ENCODE results near the gene PBX3. TPM values are rescaled to one million over a fixed set of nuclear protein-coding genes. Genes with fewer than 3 reads are reported as not detected.

Gene PBX3
- total and polyA plus RNA-seq, 2 experiments from 2014 or later, result 133 to 134 TPM

- peak in 1 of 2 donors; percentile 21 for DNase-seq (ENCODE audit: low read depth in 1 of 2, low spot score in 1 of 2)
- no peaks in the 10 kb centered on the region for H3K27me3 ChIP-seq
- TF ChIP-seq, protein P1, sequence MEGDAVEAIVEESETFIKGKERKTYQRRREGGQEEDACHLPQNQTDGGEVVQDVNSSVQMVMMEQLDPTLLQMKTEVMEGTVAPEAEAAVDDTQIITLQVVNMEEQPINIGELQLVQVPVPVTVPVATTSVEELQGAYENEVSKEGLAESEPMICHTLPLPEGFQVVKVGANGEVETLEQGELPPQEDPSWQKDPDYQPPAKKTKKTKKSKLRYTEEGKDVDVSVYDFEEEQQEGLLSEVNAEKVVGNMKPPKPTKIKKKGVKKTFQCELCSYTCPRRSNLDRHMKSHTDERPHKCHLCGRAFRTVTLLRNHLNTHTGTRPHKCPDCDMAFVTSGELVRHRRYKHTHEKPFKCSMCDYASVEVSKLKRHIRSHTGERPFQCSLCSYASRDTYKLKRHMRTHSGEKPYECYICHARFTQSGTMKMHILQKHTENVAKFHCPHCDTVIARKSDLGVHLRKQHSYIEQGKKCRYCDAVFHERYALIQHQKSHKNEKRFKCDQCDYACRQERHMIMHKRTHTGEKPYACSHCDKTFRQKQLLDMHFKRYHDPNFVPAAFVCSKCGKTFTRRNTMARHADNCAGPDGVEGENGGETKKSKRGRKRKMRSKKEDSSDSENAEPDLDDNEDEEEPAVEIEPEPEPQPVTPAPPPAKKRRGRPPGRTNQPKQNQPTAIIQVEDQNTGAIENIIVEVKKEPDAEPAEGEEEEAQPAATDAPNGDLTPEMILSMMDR (IDR thresholded peaks at IDR 0.05; ENCODE audit: low read depth, low read length), result no peak
- no peak overlapping the region for H3K4me3 ChIP-seq
- no peaks in the 10 kb centered on the region for H3K36me3 ChIP-seq
- no peaks in the 10 kb centered on the region for H3K9me3 ChIP-seq (ENCODE audit: low read depth)
- H3K27ac ChIP-seq, result no peak overlapping the region
- H3K4me1 ChIP-seq (ENCODE audit: low read depth), result peaks cover 45% of the 10 kb centered on the region
These were observed 141.0 kb downstream of the PBX3 start for GRCh38 chr9:125888211-125888610.

DNA sequence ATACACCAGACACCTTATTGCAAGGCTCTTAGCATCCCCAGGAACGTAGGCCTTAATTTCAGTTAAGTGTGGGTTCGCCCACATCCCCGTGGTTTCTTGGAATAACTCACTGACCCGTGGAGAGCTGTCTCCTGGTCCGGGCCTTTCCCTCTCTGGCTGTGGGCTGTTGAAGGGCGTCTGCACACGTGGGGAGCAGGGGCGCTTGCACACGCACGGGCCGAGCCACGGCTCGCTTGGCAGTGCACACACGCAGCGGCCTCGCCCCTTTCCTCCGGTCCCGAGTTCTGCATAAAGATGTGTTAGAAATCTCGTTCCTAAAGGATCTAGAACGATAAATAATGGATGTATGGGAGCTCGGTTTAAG is 141.9 kb downstream of the PBX3 start:
- no peaks in the 10 kb centered on the region for H3K36me3 ChIP-seq
- H3K27me3 ChIP-seq, result no peaks in the 10 kb centered on the region
- TF ChIP-seq, protein P1 (IDR thresholded peaks at IDR 0.05; ENCODE audit: low read depth, low read length), result no peak
- H3K4me1 ChIP-seq (ENCODE audit: low read depth), result peaks cover 49% of the 10 kb centered on the region
- H3K9me3 ChIP-seq (ENCODE audit: low read depth), result no peaks in the 10 kb centered on the region
- H3K27ac ChIP-seq, result peak overlapping the region; percentile 69
- DNase-seq (ENCODE audit: low read depth in 1 of 2, low spot score in 1 of 2), result peak; percentile 20 to 42
- H3K4me3 ChIP-seq, result peak overlapping the region; percentile 40

GRCh38 chr9:125889476-125890419 is 142.6 kb downstream of the PBX3 start:
- Histone ChIP-seq H3K36me3 (no peaks in the 10 kb centered on the region), H3K27ac (peak overlapping the region; percentile 75), H3K4me3 (peak overlapping the region; percentile 40), H3K9me3 (ENCODE audit: low read depth) (no peaks in the 10 kb centered on the region), H3K27me3 (no peaks in the 10 kb centered on the region), H3K4me1 (ENCODE audit: low read depth) (peaks cover 53% of the 10 kb centered on the region)
- DNase-seq (ENCODE audit: low read depth in 1 of 2, low spot score in 1 of 2), result peak; percentile 66 to 73
- TF ChIP-seq, protein P1 (IDR thresholded peaks at IDR 0.05; ENCODE audit: low read depth, low read length), result no peak

DNA sequence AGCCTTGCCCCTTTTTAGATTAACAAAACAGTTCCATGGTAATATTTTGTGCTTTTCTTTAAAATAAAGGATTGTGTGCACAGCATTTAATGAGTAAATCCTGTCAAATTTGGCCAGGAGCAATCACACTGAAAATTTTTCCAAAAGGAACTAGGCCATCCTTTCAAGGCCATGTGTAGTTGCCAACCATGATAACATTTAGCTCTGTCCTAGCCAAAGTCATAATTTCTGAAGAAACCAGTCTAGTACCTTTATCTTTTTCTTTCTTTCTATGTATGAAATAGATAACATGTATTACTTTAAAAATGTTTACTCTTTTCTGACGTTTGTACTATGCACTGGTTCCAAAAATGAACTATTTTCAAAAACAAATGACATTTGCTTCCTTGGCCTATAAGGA is 143.7 kb downstream of the PBX3 start:
- no peaks in the 10 kb centered on the region for H3K9me3 ChIP-seq (ENCODE audit: low read depth)
- TF ChIP-seq, protein P1 (IDR thresholded peaks at IDR 0.05; ENCODE audit: low read depth, low read length), result no peak
- DNase-seq (ENCODE audit: low read depth in 1 of 2, low spot score in 1 of 2), result no peak
- no peaks in the 10 kb centered on the region for H3K27me3 ChIP-seq
- no peak overlapping the region for H3K27ac ChIP-seq
- H3K4me1 ChIP-seq (ENCODE audit: low read depth), result peaks cover 49% of the 10 kb centered on the region
- H3K36me3 ChIP-seq, result no peaks in the 10 kb centered on the region
- no peak overlapping the region for H3K4me3 ChIP-seq

DNA sequence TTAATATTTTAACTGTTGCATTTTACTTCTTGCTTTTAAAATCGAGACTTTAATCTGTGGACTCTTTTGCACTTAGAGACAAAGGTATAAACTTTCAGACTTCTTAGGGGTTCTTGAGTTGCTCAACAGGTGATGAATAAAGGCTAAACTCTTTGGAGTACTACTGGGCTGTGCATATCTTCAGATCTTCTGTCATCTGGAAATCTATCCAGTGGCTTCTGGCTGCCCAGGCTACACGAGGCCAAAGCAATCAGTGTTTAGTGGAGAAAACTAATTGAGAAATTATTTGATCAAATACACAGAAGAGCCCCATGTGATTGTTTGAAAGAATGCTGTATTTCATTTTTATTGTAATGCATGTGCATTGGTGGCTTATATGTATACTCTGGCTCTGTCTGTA is 146.1 kb downstream of the PBX3 start:
- TF ChIP-seq, protein P1 (IDR thresholded peaks at IDR 0.05; ENCODE audit: low read depth, low read length), result no peak
- no peaks in the 10 kb centered on the region for H3K36me3 ChIP-seq
- no peak for DNase-seq (ENCODE audit: low read depth in 1 of 2, low spot score in 1 of 2)
- H3K27me3 ChIP-seq, result no peaks in the 10 kb centered on the region
- no peak overlapping the region for H3K4me3 ChIP-seq
- no peak overlapping the region for H3K27ac ChIP-seq
- H3K9me3 ChIP-seq (ENCODE audit: low read depth), result no peaks in the 10 kb centered on the region
- H3K4me1 ChIP-seq (ENCODE audit: low read depth), result peaks cover 24% of the 10 kb centered on the region
